GM18517 (cell line): Measurements from ENCODE around the gene NXPH3.

ENCODE experiments used
- ATAC-seq: cut with Tn5 transposase; IDR thresholded peaks from one replicate; pipeline ENCODE4 v1.9.1; 2021; ENCODE audit warnings: mild to moderate bottlenecking, moderate library complexity; ENCODE audit not compliant: unreplicated experiment

The NXPH3 gene

GRCh38 chr17:49588726-49589576 is 13.3 kb downstream of the NXPH3 start:
- no peak for ATAC-seq

- ATAC-seq = no peak
Observed at GRCh38 chr17:49589577-49589927, 13.9 kb downstream of the NXPH3 start.

- no peak for ATAC-seq
Observed at GRCh38 chr17:49590874-49591273, 15.2 kb downstream of the NXPH3 start.

- ATAC-seq = no peak
Observed at GRCh38 chr17:49592263-49592662, 16.6 kb downstream of the NXPH3 start.

- ATAC-seq = no peak
Observed at GRCh38 chr17:49595328-49595727, 19.7 kb downstream of the NXPH3 start.

- ATAC-seq = no peak
Observed at GRCh38 chr17:49595980-49596379, 20.3 kb downstream of the NXPH3 start.

- no peak for ATAC-seq
Observed at GRCh38 chr17:49596613-49597244, 21.1 kb downstream of the NXPH3 start.

- ATAC-seq = no peak
Observed at GRCh38 chr17:49597436-49597835, 21.8 kb downstream of the NXPH3 start.

- no peak for ATAC-seq
Observed at GRCh38 chr17:49597928-49598655, 22.4 kb downstream of the NXPH3 start.

GRCh38 chr17:49598918-49599317 is 23.2 kb downstream of the NXPH3 start:
- no peak for ATAC-seq

GRCh38 chr17:49600949-49601348 is 25.3 kb downstream of the NXPH3 start:
- no peak for ATAC-seq

GRCh38 chr17:49602783-49603182 is 27.1 kb downstream of the NXPH3 start:
- no peak for ATAC-seq

- no peak for ATAC-seq
Observed at GRCh38 chr17:49603238-49603637, 27.6 kb downstream of the NXPH3 start.

GRCh38 chr17:49603720-49604119 is 28.0 kb downstream of the NXPH3 start:
- no peak for ATAC-seq

GRCh38 chr17:49604314-49604869 is 28.7 kb downstream of the NXPH3 start:
- ATAC-seq = no peak

- no peak for ATAC-seq
Observed at GRCh38 chr17:49610883-49611584, 35.4 kb downstream of the NXPH3 start.

- no peak for ATAC-seq
Observed at GRCh38 chr17:49612726-49613125, 37.1 kb downstream of the NXPH3 start.

GRCh38 chr17:49613182-49613800 is 37.6 kb downstream of the NXPH3 start:
- no peak for ATAC-seq

GRCh38 chr17:49616086-49616485 is 40.4 kb downstream of the NXPH3 start:
- ATAC-seq = no peak

- ATAC-seq = no peak
Observed at GRCh38 chr17:49616601-49617131, 41.0 kb downstream of the NXPH3 start.
